Measurements from ENCODE around the gene PGLYRP2. TPM values are rescaled to one million over a fixed set of nuclear protein-coding genes. Genes with fewer than 3 reads are reported as not detected.

The PGLYRP2 gene
- total RNA-seq, 1 donor from 2014 or later, result not detected

GRCh38 chr19:15463861-15464371, 15.4 kb downstream of the PGLYRP2 start:
- ATAC-seq, result peak; percentile 55
- intact Hi-C loops (cut with micrococcal nuclease), result no loop called here
- DNase-seq, result peak; percentile 44

DNA sequence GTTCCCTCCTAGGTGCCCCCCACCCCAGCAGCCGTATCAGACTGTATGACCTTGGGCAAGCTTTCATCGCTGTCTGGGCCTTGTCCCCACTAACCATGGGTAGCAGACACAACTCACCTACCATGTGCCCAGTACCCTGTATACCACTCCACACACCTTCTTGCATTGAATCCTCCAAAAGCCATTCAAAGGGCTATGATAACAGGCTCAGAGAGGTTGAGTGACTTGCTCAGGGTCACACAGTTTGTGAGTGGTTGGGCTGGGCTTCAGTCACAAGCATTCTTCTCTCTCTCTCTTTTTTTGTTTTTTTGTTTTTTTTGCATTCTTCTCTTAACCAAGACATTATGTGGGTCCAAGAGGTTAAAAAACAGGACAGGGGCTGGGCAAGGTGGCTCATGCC, 17.6 kb downstream of the PGLYRP2 start:
- DNase-seq, result no peak
- intact Hi-C loops (cut with micrococcal nuclease), result no loop called here
- ATAC-seq, result no peak

- DNase-seq (no peak), ATAC-seq (no peak)
- intact Hi-C loops (cut with micrococcal nuclease), result no loop called here
Observed at GRCh38 chr19:15457701-15458484, 21.4 kb downstream of the PGLYRP2 start.

DNA sequence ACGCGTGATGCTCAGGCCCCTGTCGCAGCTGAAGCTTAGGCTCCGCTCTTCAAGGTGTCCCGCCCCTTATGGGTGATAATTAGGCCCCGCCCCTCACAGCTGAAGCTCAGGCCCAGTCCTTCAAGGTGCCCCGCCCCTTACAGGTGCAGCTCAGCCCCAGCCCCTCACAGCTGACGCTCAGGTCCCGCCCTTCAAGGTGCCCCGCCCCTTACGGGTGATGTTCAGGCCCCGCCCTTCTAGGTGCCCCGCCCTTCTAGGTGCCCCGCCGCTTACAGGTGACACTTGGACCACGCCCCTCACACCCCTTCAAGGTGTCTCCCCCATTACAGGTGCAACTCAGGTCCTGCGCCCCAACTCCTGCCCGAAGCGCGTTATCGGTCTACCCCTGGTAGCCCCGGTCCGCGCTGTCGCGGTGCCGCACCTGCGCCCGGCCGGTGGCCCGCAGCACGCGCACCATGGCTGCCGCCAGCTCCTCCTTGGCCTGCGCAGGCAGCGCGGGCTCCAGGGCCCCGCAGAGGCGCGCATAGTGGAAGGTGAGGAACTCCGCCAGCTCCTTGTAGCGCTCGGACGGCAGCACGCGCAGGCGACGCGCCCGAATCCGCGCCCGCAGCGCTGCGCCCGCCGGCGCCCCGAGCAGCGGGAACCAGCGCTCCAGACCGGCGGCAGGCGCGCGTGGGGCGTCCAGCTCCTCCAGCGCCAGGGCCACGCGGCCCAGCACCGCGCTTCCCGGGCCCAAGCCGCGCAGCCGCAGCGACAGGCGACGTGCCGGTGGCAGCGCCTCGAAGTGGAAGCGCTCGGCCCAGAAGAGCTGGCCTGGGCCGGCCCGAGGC, 22.2 kb downstream of the PGLYRP2 start:
- intact Hi-C loops (cut with micrococcal nuclease), result no loop called here
- DNase-seq, result no peak
- no peak for ATAC-seq

- no peak for DNase-seq
- intact Hi-C loops (cut with micrococcal nuclease), result no loop called here
- ATAC-seq, result no peak
Observed at GRCh38 chr19:15456441-15456840, 22.9 kb downstream of the PGLYRP2 start.

DNA sequence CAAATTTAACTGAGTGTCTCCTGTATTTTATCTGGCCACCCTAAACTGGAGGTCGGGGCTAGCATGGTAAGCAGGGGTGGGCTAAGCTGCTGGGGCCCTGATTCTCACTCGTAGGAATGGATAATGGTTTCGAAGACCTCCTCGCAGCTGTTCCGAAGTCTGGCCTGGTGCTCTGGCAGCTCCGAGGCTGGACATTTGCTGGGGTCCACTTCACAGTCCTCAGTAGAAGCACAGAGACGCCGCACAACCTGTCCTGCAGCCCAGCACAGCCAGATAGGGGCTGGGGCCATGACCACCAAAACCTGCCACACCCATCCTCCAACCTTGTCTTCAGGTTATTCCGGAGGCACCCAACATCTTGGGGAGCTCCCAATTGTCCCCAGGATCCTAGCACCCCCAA, 23.3 kb downstream of the PGLYRP2 start:
- intact Hi-C loops (cut with micrococcal nuclease), result no loop called here
- no peak for DNase-seq
- no peak for ATAC-seq

- DNase-seq, result no peak
- no peak for ATAC-seq
- intact Hi-C loops (cut with micrococcal nuclease), result no loop called here
Observed at GRCh38 chr19:15453906-15454860, 25.1 kb downstream of the PGLYRP2 start.

GRCh38 chr19:15453091-15453578, 26.2 kb downstream of the PGLYRP2 start:
- ATAC-seq, result peak; percentile 50
- intact Hi-C loops (cut with micrococcal nuclease), result no loop called here
- DNase-seq, result peak; percentile 63

- intact Hi-C loops (cut with micrococcal nuclease), result no loop called here
- DNase-seq (peak; percentile 94), ATAC-seq (peak; percentile 76)
Observed at GRCh38 chr19:15452111-15453047, 26.9 kb downstream of the PGLYRP2 start.

- no peak for ATAC-seq
- intact Hi-C loops (cut with micrococcal nuclease), result no loop called here
- DNase-seq, result no peak
Observed at GRCh38 chr19:15450528-15450890, 28.8 kb downstream of the PGLYRP2 start.

DNA sequence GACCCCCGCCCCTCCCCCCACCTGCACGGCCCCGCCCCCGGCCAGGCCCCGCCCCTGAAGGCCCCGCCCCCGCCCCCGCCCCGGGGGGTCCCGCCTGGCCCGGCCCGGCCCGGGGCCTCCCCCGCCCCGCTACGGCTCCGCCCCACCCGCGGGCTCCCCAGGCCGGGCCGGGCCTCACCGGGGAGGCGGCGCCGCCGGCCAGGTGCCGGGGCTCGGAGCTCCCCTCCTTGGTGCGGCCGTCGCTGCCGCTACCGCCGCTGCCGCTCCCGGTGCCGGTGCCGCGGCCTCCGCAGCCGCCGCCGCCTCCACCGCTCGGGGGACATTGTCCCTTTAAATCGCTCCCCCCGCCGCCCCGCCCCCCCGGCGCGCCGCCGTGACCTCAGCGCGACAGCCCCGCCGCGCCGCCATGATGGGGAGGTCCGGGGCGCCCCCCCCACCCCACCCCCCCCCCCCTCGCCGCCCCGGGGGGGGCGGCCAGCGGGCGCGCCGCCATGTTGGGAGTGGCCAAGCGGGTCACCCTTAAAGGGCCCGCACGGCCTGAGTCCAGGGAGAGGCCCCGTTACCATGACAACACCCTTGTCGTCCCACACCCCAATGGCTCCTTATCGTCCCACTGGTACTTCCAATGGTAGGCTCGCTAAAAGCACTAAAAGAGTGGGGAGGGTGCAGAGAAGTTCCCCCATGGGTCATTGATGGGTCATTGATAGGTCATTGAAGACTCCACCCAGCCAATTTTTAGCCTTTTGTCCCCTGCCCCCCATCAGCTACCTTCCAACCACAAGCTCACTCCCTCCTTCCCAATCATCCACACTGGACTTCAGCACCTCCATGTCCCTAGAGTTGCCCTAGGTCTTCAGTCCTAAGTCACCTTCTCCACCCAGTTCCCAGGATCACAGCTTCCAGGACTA, 29.4 kb downstream of the PGLYRP2 start, which contains the start of gene WIZ:
Gene WIZ, minus strand, starts transcription at position 337 of the 908 bp plus-strand sequence. CDS start 1,649 bp downstream, outside the sequence.
- intact Hi-C loops (cut with micrococcal nuclease), result no loop called here
- ATAC-seq (peak; percentile 9), DNase-seq (peak; percentile 95)

DNA sequence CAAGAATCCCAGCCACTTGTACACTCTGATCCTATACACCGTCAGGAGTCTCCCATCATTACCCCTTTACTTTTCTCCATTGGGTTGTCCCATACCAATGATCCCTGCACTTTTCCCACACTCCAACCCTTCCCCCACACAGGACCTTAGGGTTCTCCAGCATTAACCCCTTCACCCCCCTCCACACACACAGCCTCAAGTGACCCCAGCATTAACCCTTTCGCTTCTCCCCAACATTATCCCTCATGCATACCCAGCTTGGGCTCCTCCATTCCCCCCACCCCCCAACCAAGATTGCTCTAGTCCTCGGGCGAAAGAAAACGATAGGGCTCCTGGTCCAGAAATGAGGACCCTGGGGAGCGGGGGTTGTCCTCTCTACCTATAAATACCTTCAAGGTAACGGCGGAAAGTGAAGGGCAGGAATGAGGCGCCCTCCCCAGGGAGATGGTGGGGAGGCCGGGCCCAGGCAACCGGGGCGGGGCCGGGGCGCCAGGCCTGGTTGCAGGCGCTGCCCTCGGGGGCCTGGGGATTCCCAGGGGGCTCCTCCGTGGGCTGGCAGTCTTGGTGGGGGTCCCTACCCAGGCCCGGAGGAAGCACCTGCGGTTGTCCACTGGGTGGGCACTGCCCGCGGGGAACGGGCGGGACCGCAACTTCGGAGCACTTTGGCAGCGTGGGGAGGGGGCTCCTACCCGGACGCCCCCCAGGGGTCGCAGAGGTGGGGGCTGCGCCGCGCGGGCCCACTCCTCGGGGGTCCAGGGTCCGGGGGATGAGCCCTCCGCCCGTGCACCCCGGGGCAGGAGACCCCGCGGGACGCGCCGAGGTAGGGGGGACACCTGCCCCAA, 30.3 kb downstream of the PGLYRP2 start:
- intact Hi-C loops (cut with micrococcal nuclease), result no loop called here
- ATAC-seq (no peak), DNase-seq (no peak)

DNA sequence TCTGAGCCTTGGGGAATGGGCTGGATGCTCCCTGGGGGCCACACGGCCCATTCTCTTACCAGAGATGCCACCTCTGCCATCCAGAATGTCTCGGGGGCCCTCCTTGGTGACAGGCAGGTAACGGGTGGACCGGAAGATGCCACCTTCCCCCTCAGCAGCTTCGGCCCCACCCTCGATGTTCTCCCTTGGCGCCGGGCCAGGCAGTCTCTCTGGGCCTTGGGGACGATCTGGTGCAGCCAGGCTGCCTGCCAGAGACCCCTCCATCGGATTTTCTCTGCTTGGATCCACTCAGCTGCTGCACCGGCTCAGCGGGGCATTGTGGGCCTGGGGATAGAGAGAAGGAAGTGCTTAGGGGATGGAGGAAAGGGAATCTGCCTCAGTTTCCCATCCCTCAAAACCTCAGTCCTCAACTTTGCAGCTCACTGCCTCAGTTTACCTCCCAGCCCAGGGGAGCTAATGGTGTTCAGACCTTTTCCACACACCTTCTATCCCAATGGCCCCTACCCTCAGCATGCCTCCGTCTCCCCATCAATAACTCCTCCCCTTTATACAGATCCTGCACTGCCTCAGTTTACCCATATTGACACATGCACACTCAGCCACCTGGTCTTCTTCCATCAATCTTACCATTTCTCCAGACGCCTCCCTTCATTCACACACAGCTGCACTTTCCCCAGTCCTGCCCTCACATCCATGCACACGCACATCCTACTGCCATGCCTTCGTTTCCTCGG, 31.1 kb downstream of the PGLYRP2 start:
- ATAC-seq (no peak), DNase-seq (no peak)
- intact Hi-C loops (cut with micrococcal nuclease), result no loop called here

GRCh38 chr19:15447057-15447456, 32.2 kb downstream of the PGLYRP2 start:
- ATAC-seq (no peak), DNase-seq (no peak)
- intact Hi-C loops (cut with micrococcal nuclease), result no loop called here

- intact Hi-C loops (cut with micrococcal nuclease), result no loop called here
- peak; percentile 82 for DNase-seq
- ATAC-seq, result peak; percentile 80
Observed at GRCh38 chr19:15445807-15446376, 33.4 kb downstream of the PGLYRP2 start.

Measured in left ventricle myocardium superior (tissue), 1 donor.